Rectal smooth muscle tissue (tissue), 1 donor: ENCODE results near the gene TBC1D1.

Experiments
- H3K27ac ChIP-seq: one replicate; pipeline ENCODE4 v1.7.0; 2013; ENCODE audit warnings: low read depth, low read length, inconsistent platforms
- H3K27me3 ChIP-seq: one replicate; pipeline ENCODE4 v1.7.0; 2013; ENCODE audit warnings: low read length; ENCODE audit not compliant: control insufficient read depth, insufficient read depth
- H3K36me3 ChIP-seq: one replicate; pipeline ENCODE4 v1.7.0; 2013; ENCODE audit warnings: low read length; ENCODE audit not compliant: control insufficient read depth, insufficient read depth
- H3K4me1 ChIP-seq: one replicate; pipeline ENCODE4 v1.7.0; 2013; ENCODE audit warnings: low read length; ENCODE audit not compliant: control insufficient read depth, insufficient read depth
- H3K4me3 ChIP-seq: one replicate; pipeline ENCODE4 v1.7.0; 2013; ENCODE audit warnings: low read length
- H3K9ac ChIP-seq: one replicate; pipeline ENCODE4 v1.7.0; 2013; ENCODE audit warnings: low read length

TBC1D1 gene

DNA sequence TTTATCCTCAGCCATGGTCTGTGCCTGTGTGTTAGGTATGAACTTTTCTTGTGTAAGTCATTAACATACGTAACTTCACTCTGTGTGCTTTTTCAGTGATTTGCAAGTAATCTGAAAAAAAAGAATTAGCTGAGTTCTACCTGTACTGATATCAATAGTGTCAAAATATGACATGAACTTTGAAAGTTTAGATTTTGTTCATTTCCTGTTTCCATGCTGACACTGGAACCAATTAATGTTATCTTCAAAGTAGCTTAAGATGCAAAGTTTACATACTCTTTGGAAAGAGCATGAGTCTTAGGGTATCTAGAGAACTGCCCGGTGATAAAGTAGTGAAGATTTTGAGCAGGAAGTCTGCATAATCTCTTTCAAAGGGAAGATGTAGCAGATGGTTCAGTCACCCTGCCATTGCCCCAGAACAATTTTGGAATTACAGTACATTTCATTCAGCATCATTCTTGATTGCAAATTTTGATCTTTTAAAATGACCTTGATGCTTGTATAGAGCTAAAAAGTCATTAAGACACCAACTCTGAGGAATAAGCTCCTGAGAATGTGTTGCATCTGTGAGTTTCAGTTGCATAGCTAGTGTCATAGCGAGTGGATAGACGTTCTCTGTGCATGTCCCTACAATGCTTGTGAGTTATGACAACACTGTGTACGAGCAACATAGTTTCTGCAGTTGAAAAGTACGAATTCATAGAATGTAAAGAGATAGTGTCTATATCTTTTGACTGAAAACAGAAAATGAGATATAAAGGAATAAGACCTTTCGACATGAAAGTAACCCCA lies 199.8 kb downstream of the TBC1D1 start:
- no peaks in the 10 kb centered on the region for H3K27me3 ChIP-seq
- H3K4me1 ChIP-seq: peaks cover 28% of the 10 kb centered on the region
- no peak overlapping the region for H3K4me3 ChIP-seq
- peak overlapping the region; percentile 3 for H3K27ac ChIP-seq
- no peak overlapping the region for H3K9ac ChIP-seq
- H3K36me3 ChIP-seq: no peaks in the 10 kb centered on the region

- no peaks in the 10 kb centered on the region for H3K36me3 ChIP-seq
- H3K9ac ChIP-seq: no peak overlapping the region
- peaks cover 20% of the 10 kb centered on the region for H3K4me1 ChIP-seq
- H3K27ac ChIP-seq: no peak overlapping the region
- no peaks in the 10 kb centered on the region for H3K27me3 ChIP-seq
- H3K4me3 ChIP-seq: no peak overlapping the region
Measured at GRCh38 chr4:38091636-38092035, 200.8 kb downstream of the TBC1D1 start.

DNA sequence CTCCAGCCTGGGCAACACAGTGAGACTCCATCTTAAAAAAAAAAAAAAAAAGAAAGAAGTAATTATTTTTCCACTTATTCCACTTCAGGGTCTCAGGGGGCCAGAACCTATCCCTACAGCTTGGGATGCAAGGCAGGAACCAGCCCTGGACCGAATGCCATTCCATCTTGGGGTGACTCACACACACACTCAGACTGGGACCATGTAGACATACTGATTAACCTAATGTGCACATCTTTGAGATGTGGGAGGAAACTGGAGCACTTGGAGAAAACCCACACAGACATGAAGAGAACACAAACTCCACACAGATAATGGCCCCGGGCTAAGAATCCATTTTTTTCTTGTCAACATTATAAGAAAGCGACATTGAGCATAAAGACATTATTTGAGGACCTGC lies 201.8 kb downstream of the TBC1D1 start:
- Histone ChIP-seq H3K36me3 (peaks cover under 1% of the 10 kb centered on the region), H3K4me1 (peaks cover 13% of the 10 kb centered on the region)

GRCh38 chr4:38094419-38094818 lies 203.5 kb downstream of the TBC1D1 start:
- Histone ChIP-seq H3K4me3 (no peak overlapping the region), H3K4me1 (peaks cover 8% of the 10 kb centered on the region), H3K27ac (no peak overlapping the region), H3K9ac (no peak overlapping the region), H3K27me3 (no peaks in the 10 kb centered on the region), H3K36me3 (peaks cover 5% of the 10 kb centered on the region)

More for the DNA sequence above, 201.8 kb downstream of the TBC1D1 start:
- Histone ChIP-seq H3K27me3 (no peaks in the 10 kb centered on the region), H3K9ac (no peak overlapping the region), H3K27ac (no peak overlapping the region), H3K4me3 (no peak overlapping the region)

DNA sequence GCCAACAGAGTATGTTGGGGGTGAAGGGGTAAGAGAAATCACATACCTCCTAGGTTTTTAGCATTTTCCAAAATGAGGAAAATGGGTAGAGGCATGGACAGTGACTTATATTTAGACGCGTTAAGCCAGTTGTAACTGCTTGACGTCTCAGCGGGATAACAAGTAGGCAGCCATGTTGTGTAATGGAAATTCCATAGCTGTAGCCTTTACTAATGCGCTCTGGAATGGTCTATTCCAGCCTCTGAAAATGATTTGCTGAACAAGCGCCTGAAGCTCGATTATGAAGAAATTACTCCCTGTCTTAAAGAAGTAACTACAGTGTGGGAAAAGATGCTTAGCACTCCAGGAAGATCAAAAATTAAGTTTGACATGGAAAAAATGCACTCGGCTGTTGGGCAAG lies 204.8 kb downstream of the TBC1D1 start:
- no peak overlapping the region for H3K4me3 ChIP-seq
- H3K9ac ChIP-seq: no peak overlapping the region
- no peaks in the 10 kb centered on the region for H3K27me3 ChIP-seq
- H3K4me1 ChIP-seq: no peaks in the 10 kb centered on the region
- H3K36me3 ChIP-seq: peaks cover 8% of the 10 kb centered on the region
- H3K27ac ChIP-seq: no peak overlapping the region

- H3K4me1 ChIP-seq: no peaks in the 10 kb centered on the region
- H3K9ac ChIP-seq: no peak overlapping the region
- no peaks in the 10 kb centered on the region for H3K27me3 ChIP-seq
- H3K36me3 ChIP-seq: peaks cover 11% of the 10 kb centered on the region
- no peak overlapping the region for H3K27ac ChIP-seq
- H3K4me3 ChIP-seq: no peak overlapping the region
Measured at GRCh38 chr4:38097818-38098217, 206.9 kb downstream of the TBC1D1 start.

GRCh38 chr4:38099020-38099600 lies 208.2 kb downstream of the TBC1D1 start:
- peaks cover 11% of the 10 kb centered on the region for H3K36me3 ChIP-seq
- H3K4me1 ChIP-seq: no peaks in the 10 kb centered on the region
- no peaks in the 10 kb centered on the region for H3K27me3 ChIP-seq
- no peak overlapping the region for H3K9ac ChIP-seq
- H3K27ac ChIP-seq: no peak overlapping the region
- H3K4me3 ChIP-seq: no peak overlapping the region

DNA sequence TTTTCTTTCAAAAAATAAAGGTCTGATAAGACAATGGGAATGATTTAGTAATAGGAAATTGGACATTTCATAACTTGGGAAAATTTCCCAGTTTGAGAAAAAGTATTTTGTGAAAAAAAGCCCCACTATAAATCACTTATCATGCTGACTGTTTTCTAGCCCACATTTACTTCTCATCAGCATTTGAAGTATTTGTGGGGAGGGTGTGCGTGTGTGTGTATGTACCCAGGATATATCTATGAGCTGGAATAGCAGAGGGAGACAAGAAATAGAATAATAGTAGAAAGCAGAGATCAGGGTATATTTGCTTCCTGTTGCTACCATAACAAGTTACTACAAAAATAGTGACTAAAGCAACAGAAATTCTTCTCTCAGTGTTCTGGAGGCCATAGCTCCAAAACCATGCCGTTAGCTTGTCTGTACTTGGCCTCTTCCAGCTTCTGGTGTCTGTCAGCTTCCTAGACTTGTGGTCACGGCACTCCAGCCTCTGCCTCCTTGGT lies 209.1 kb downstream of the TBC1D1 start:
- Histone ChIP-seq H3K36me3 (peaks cover 15% of the 10 kb centered on the region), H3K4me3 (no peak overlapping the region), H3K27ac (peak overlapping the region; percentile 39), H3K27me3 (no peaks in the 10 kb centered on the region), H3K4me1 (no peaks in the 10 kb centered on the region), H3K9ac (no peak overlapping the region)

- no peak overlapping the region for H3K4me3 ChIP-seq
- H3K27ac ChIP-seq: no peak overlapping the region
- H3K4me1 ChIP-seq: no peaks in the 10 kb centered on the region
- no peaks in the 10 kb centered on the region for H3K27me3 ChIP-seq
- H3K9ac ChIP-seq: no peak overlapping the region
- H3K36me3 ChIP-seq: peaks cover 16% of the 10 kb centered on the region
Measured at GRCh38 chr4:38100474-38101255, 209.8 kb downstream of the TBC1D1 start.

- no peak overlapping the region for H3K27ac ChIP-seq
- peaks cover 16% of the 10 kb centered on the region for H3K36me3 ChIP-seq
Measured at GRCh38 chr4:38101563-38101962, 210.7 kb downstream of the TBC1D1 start.

GRCh38 chr4:38102957-38103588 lies 212.2 kb downstream of the TBC1D1 start:
- Histone ChIP-seq H3K4me3 (no peak overlapping the region), H3K9ac (no peak overlapping the region), H3K27me3 (no peaks in the 10 kb centered on the region), H3K4me1 (no peaks in the 10 kb centered on the region), H3K27ac (no peak overlapping the region), H3K36me3 (peaks cover 12% of the 10 kb centered on the region)

More at GRCh38 chr4:38101563-38101962, 210.7 kb downstream of the TBC1D1 start:
- H3K4me3 ChIP-seq: no peak overlapping the region
- H3K4me1 ChIP-seq: no peaks in the 10 kb centered on the region
- no peak overlapping the region for H3K9ac ChIP-seq
- no peaks in the 10 kb centered on the region for H3K27me3 ChIP-seq
